Measurements from ENCODE around the gene ACRV1.

Gene ACRV1

GRCh38 chr11:125645871-125646270 lies 34.8 kb downstream of the ACRV1 start:
- DNase-seq = no peak

- no peak for DNase-seq
Measured at GRCh38 chr11:125638315-125638714, 42.3 kb downstream of the ACRV1 start.

DNA sequence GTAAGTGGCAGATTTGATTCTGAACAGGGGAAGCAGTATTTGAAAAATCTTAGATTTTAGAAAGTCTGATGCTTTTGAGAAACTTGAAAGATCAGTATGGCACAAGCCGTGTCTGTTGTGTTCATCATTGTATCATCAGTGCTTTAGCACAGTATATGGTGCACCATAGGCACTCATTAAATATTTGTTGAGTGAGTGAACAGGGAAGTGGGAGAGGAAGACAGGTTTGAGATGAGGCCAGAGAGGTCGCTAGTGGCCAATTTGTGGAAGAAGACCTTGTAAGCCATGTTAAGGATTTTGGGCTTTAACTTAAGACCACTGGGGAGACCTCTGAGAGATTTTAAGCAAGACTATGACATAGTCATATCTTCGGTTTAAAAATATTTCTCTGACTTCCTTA lies 42.8 kb downstream of the ACRV1 start:
- no peak for DNase-seq

- DNase-seq = no peak
Measured at GRCh38 chr11:125627236-125627910, 53.3 kb downstream of the ACRV1 start.

DNA sequence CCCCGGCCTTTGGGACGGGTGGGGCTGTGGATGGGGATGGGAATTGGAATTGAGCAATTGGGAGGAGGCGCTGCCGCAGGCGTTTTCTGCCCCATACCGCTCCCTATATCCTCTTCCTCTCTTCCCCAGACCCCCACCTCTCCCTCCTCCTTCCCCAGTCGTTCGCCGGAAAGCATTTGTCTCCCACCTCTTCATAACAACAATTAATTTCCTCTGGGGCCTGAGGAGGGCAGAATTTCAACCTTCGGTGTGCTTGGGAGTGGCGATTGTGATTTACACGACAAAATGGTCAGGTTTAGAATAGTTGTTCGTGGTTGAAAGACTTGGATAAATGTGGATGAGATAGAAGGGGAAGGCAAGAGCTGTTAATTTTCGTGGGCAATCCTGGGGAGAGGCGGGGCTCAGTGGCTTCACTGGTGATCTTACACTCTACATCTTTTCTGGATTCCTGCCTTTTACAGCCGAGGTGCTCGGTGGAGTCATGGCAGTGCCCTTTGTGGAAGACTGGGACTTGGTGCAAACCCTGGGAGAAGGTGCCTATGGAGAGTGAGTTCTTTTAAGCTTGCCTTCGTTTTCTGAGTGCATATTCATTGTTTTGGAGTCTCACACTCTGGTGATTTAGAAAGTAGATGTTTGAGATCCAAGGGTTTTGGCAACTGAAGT lies 54.2 kb downstream of the ACRV1 start:
- peak; percentile 54 for DNase-seq

GRCh38 chr11:125625630-125626287 lies 54.9 kb downstream of the ACRV1 start:
- DNase-seq = peak; percentile 87

GRCh38 chr11:125625225-125625629 lies 55.4 kb downstream of the ACRV1 start:
- DNase-seq = no peak

DNA sequence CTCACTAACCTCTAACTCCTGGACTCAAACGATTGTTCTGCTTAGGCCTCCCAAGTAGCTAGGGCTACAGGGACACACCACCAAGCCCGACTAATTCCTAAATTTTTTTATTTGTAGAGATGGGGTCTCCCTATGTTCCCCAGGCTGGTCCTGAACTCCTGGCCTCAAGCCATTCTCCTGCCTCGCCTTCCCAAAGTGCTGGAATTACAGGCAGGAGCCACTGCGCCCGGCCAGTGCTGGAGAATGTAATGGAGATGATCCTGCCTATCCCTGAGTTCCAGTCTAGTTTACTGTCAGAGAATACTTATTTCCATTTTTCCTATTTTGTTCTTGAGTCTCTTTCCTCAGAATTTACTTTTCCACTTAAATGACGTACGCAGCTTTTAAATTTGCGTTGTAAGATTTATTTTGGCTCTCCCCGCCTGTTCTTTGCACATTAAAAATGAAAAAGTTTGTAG lies 55.9 kb downstream of the ACRV1 start, which contains the start of gene CHEK1:
CHEK1 (plus strand) TSS at position 408 of the 458 bp plus-strand sequence. CDS start 1,606 bp downstream, outside the sequence.
- DNase-seq = no peak

DNA sequence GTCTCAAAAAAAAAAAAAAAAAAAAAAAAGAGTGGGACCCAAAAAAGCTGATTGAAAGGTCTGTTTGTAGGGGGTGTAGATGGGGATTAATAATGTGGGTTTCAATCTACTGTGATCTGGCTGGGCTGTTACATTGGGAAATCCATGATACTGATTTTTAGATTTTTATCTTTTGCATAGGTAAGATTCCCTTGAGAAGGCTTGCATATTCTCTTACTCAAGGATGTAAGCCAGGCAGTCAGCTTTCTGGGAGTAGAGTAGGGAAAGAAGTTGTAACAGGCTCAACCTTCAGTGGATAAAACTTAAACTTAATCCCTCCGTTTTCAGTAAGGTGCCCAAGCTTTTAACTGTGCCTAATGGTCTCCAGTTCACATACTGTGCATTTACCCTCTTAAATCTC lies 57.6 kb downstream of the ACRV1 start:
- no peak for DNase-seq

GRCh38 chr11:125621995-125622394 lies 58.7 kb downstream of the ACRV1 start:
- DNase-seq = no peak

Data from CD4-positive, alpha-beta T cell treated with Interleukin-10 for 1 hour (primary cell).